ENCODE results near the gene S100A11. TPM values are rescaled to one million over a fixed set of nuclear protein-coding genes. Genes with fewer than 3 reads are reported as not detected.

Gene S100A11
- total RNA-seq, 3 donors from 2014 or later (not counting 1 experiment from before 2014, with no cell fraction given) = 70.5 to 114 (median 88.9) TPM

- Histone ChIP-seq H3K4me1 (ENCODE audit: control insufficient read depth, insufficient read depth, low read length) (peaks cover 36% of the 10 kb centered on the region), H3K4me3 (ENCODE audit: low read length) (peak overlapping the region; percentile 96), H3K27ac (ENCODE audit: low read length) (peak overlapping the region; percentile 89), H3K27me3 (ENCODE audit: control insufficient read depth, insufficient read depth, low read length) (no peaks in the 10 kb centered on the region), H3K9me3 (ENCODE audit: control insufficient read depth, insufficient read depth, low read length) (no peaks in the 10 kb centered on the region), H3K36me3 (ENCODE audit: control insufficient read depth, insufficient read depth, low read length) (peaks cover 3% of the 10 kb centered on the region)
- H3K4me1 Mint-ChIP-seq = peaks cover 39 to 61% of the 10 kb centered on the region in 2 donors
- H3K36me3 Mint-ChIP-seq = no peaks in the 10 kb centered on the region
- peak overlapping the region; percentile 95 for H3K4me3 Mint-ChIP-seq
- peak; percentile 43 to 59 for DNase-seq
- H3K9me3 Mint-ChIP-seq = no peaks in the 10 kb centered on the region
- WGBS (ENCODE audit: insufficient coverage) = under 1% methylated on average over 50 of the region's 50 CpGs
- TF ChIP-seq CTCF (IDR thresholded peaks at IDR 0.05) = no peak
- intact Hi-C loops (cut with micrococcal nuclease) = no loop called here
- peak overlapping the region; percentile 83 to 96 for H3K27ac Mint-ChIP-seq
- no peaks in the 10 kb centered on the region for H3K27me3 Mint-ChIP-seq (ENCODE audit: low read depth in 2 of 2)
- ATAC-seq = peak; percentile 10 to 30 (median 13)
These were observed 43.6 kb downstream of the S100A11 start for GRCh38 chr1:151993084-151993733.

- ATAC-seq (no peak), DNase-seq (peak; percentile 29 to 52)
- Mint-ChIP-seq H3K36me3 (no peaks in the 10 kb centered on the region), H3K27ac (peak overlapping the region; percentile 83 to 96), H3K9me3 (no peaks in the 10 kb centered on the region), H3K4me1 (peaks cover 45 to 66% of the 10 kb centered on the region in 2 donors), H3K27me3 (ENCODE audit: low read depth in 2 of 2) (no peaks in the 10 kb centered on the region), H3K4me3 (peak overlapping the region; percentile 95)
- Histone ChIP-seq H3K4me1 (ENCODE audit: control insufficient read depth, insufficient read depth, low read length) (peaks cover 36% of the 10 kb centered on the region), H3K27me3 (ENCODE audit: control insufficient read depth, insufficient read depth, low read length) (no peaks in the 10 kb centered on the region), H3K27ac (ENCODE audit: low read length) (peak overlapping the region; percentile 89), H3K36me3 (ENCODE audit: control insufficient read depth, insufficient read depth, low read length) (peaks cover 3% of the 10 kb centered on the region), H3K9me3 (ENCODE audit: control insufficient read depth, insufficient read depth, low read length) (no peaks in the 10 kb centered on the region), H3K4me3 (ENCODE audit: low read length) (peak overlapping the region; percentile 96)
- 46% methylated on average over 21 of the region's 21 CpGs for WGBS (ENCODE audit: insufficient coverage)
- TF ChIP-seq CTCF (IDR thresholded peaks at IDR 0.05) = no peak
- intact Hi-C loops (cut with micrococcal nuclease) = no loop called here
These were observed 44.3 kb downstream of the S100A11 start for GRCh38 chr1:151992303-151993083.

- peaks cover 3% of the 10 kb centered on the region for H3K36me3 ChIP-seq (ENCODE audit: control insufficient read depth, insufficient read depth, low read length)
- no peak overlapping the region for H3K4me3 ChIP-seq (ENCODE audit: low read length)
- Mint-ChIP-seq H3K27me3 (ENCODE audit: low read depth in 2 of 2) (no peaks in the 10 kb centered on the region), H3K4me1 (peaks cover 45 to 66% of the 10 kb centered on the region in 2 donors), H3K9me3 (no peaks in the 10 kb centered on the region), H3K4me3 (peak overlapping the region; percentile 70), H3K36me3 (no peaks in the 10 kb centered on the region), H3K27ac (peak overlapping the region; percentile 83 to 96)
- no peak overlapping the region for H3K27ac ChIP-seq (ENCODE audit: low read length)
- no peaks in the 10 kb centered on the region for H3K27me3 ChIP-seq (ENCODE audit: control insufficient read depth, insufficient read depth, low read length)
- intact Hi-C loops (cut with micrococcal nuclease) = no loop called here
- peaks cover 36% of the 10 kb centered on the region for H3K4me1 ChIP-seq (ENCODE audit: control insufficient read depth, insufficient read depth, low read length)
- WGBS (ENCODE audit: insufficient coverage) = 92% methylated on average over 6 of the region's 6 CpGs
- no peaks in the 10 kb centered on the region for H3K9me3 ChIP-seq (ENCODE audit: control insufficient read depth, insufficient read depth, low read length)
- DNase-seq (no peak), ATAC-seq (no peak)
- no peak for TF ChIP-seq CTCF (IDR thresholded peaks at IDR 0.05)
These were observed 45.0 kb downstream of the S100A11 start for GRCh38 chr1:151991663-151992302.
